ENCODE results near the gene DOK5.

DOK5 gene

DNA sequence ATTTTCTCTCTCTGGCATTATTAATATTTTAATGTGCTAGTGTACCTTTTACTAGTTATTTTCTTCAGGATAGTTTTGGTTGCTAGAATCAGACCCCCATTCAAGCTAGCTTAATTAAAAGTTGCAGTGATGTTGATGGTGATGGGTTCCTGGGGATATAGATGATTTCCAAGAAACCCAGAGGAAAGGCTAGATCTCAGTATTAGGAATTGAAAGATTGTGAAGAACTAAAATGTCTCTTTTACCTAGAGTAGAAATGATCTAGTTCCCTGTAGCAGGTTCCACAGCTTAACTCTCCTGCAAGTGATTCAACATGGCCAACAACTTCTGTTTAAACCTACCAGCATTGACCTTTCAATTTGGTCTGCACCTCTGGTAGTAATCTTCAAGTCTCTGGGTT is 78.6 kb downstream of the DOK5 start:
- TF ChIP-seq CTCF (IDR thresholded peaks at IDR 0.05): no peak

GRCh38 chr20:54555150-54555549 is 79.8 kb downstream of the DOK5 start:
- TF ChIP-seq CTCF (IDR thresholded peaks at IDR 0.05): no peak

DNA sequence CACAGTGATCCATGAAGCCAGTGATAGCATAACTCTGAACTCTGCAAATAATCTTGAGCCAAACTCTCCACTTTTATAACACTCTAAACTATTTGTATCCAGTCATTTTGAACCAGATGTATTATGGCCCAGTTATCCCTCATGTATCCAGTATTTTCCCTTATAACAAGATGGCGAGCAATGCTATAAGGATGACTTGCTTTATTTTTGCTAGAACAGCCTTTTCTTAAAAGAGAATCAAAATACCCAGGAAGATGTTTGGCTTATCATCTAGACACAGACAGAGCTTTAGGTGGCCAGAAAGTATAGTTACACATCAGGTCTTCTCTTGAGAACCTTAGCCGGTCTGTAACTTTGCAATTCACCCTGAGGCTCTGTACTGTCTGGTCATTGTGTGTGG is 81.0 kb downstream of the DOK5 start:
- TF ChIP-seq CTCF (IDR thresholded peaks at IDR 0.05): no peak

- no peak for TF ChIP-seq CTCF (IDR thresholded peaks at IDR 0.05)
Measured at GRCh38 chr20:54557806-54558590, 82.6 kb downstream of the DOK5 start.

- no peak for TF ChIP-seq CTCF (IDR thresholded peaks at IDR 0.05)
Measured at GRCh38 chr20:54559890-54560289, 84.5 kb downstream of the DOK5 start.

- TF ChIP-seq CTCF (IDR thresholded peaks at IDR 0.05): no peak
Measured at GRCh38 chr20:54560357-54560756, 85.0 kb downstream of the DOK5 start.

- no peak for TF ChIP-seq CTCF (IDR thresholded peaks at IDR 0.05)
Measured at GRCh38 chr20:54565255-54565654, 89.9 kb downstream of the DOK5 start.

Measured in LNCAP (cell line).